Body of pancreas (tissue), 4 donors: ENCODE data around the gene WNT3A. TPM values are rescaled to one million over a fixed set of nuclear protein-coding genes. Genes with fewer than 3 reads are reported as not detected.

Experiments
- ATAC-seq: fragments of 150-250 bp; one replicate; pipeline ENCODE4 v1.9.1; 2016
- DNase-seq, 4 donors: peaks; one replicate each; pipeline ENCODE4 v3.0.0-alpha.2; 2019
- H3K27ac ChIP-seq, 4 donors: fragments of 200-600 bp; sonication (generic); 1 replicate in 3 of 4; 2 replicates in 1 of 4; pipeline versions ENCODE4 v1.5.1 to v1.6.1; 2016 to 2019; ENCODE audit warnings: mild to moderate bottlenecking in 1 of 4, mixed read lengths in 1 of 4, moderate library complexity in 1 of 4
- H3K27me3 ChIP-seq, 2 donors: fragments of 200-600 bp; sonication (generic); one replicate each; pipeline ENCODE4 v1.6.0; 2016; ENCODE audit warnings: mild to moderate bottlenecking in 1 of 2
- H3K36me3 ChIP-seq, 2 donors: fragments of 200-600 bp; sonication (generic); replicated peaks in 1 of 2; 2 replicates each; pipeline ENCODE4 v1.5.1; 2016; ENCODE audit warnings: low read depth in 2 of 2; ENCODE audit not compliant: insufficient read depth in 1 of 2
- H3K4me1 ChIP-seq: fragments of 200-600 bp; sonication (generic); one replicate; pipeline ENCODE4 v1.6.0; 2016
- H3K4me3 ChIP-seq, 2 donors: fragments of 200-600 bp; sonication (generic); 1 replicate in 1 of 2; 2 replicates in 1 of 2; pipeline ENCODE4 v1.5.1; 2016 to 2019
- H3K9me3 ChIP-seq, 3 donors: fragments of 200-600 bp; sonication (generic); 1 replicate in 2 of 3; 2 replicates in 1 of 3; pipeline ENCODE4 v1.5.1; 2016
- CTCF ChIP-seq, 7 experiments: fragments of 450-650 bp in 4 of 7; fragments of 200-600 bp in 3 of 7; sonication (generic) in 3 of 7; IDR thresholded peaks; one replicate each; pipeline ENCODE4 v1.5.1; 2016 to 2019; ENCODE audit warnings: antibody characterized with exemption in 7 of 7
- POLR2A ChIP-seq, 3 donors: fragments of 450-650 bp; IDR thresholded peaks; one replicate each; pipeline ENCODE4 v1.6.1; 2016; ENCODE audit warnings: antibody characterized with exemption in 3 of 3, mild to moderate bottlenecking in 2 of 3
- WGBS, 2 donors: methylation state at CpG; one replicate each; pipeline ENCODE4 v1.1.5; 2017; 5-methylcytosine and 5-hydroxymethylcytosine counted together
- intact Hi-C: fragments of 100-400 bp; cut with DNase I; formaldehyde crosslinking; loops from one replicate; pipeline ENCODE4 v1.15.1; 2023
- total RNA-seq, 2 donors: library from RNA; depleted of rRNA; stranded (reverse); fragments of >200 nt; gene quantifications; one replicate each; pipeline ENCODE4 v1.1.0, GENCODE V29; 2016

WNT3A gene
- total RNA-seq, 2 donors from 2014 or later = not detected

- 12 to 22% methylated on average over 5 to 6 of the region's 6 CpGs for WGBS, 2 donors
- no peaks in the 10 kb centered on the region for H3K36me3 ChIP-seq
- ATAC-seq (no peak), DNase-seq (no peak)
- no peaks in the 10 kb centered on the region for H3K9me3 ChIP-seq
- peak in 1 of 3 donors; percentile 32 for TF ChIP-seq POLR2A (IDR thresholded peaks at IDR 0.05)
- TF ChIP-seq CTCF (IDR thresholded peaks at IDR 0.05) = no peak
- H3K4me1 ChIP-seq = peaks cover 73% of the 10 kb centered on the region
- no peak overlapping the region for H3K4me3 ChIP-seq
- peak overlapping the region; percentile 27 to 100 (median 64) for H3K27ac ChIP-seq
- intact Hi-C loops = no loop called here
- H3K27me3 ChIP-seq = no peaks in the 10 kb centered on the region
Observed at GRCh38 chr1:228085287-228085951, 78.6 kb downstream of the WNT3A start.

GRCh38 chr1:228087771-228088251, 81.0 kb downstream of the WNT3A start:
- WGBS, 2 donors = 17 to 31% methylated on average over 7 of the region's 7 CpGs
- no peaks in the 10 kb centered on the region for H3K9me3 ChIP-seq
- no peak for TF ChIP-seq CTCF (IDR thresholded peaks at IDR 0.05)
- TF ChIP-seq POLR2A (IDR thresholded peaks at IDR 0.05) = no peak
- H3K27me3 ChIP-seq = no peaks in the 10 kb centered on the region
- H3K27ac ChIP-seq = peak overlapping the region; percentile 6 to 100 (median 25)
- intact Hi-C loops = no loop called here
- no peak overlapping the region for H3K4me3 ChIP-seq
- peaks cover 89% of the 10 kb centered on the region for H3K4me1 ChIP-seq
- ATAC-seq (no peak), DNase-seq (peak in 3 of 4 donors; percentile 12 to 33 (median 12))
- H3K36me3 ChIP-seq = no peaks in the 10 kb centered on the region

- 41 to 42% methylated on average over 16 to 21 of the region's 21 CpGs for WGBS, 2 donors
- Histone ChIP-seq H3K27me3 (no peaks in the 10 kb centered on the region), H3K4me3 (no peak overlapping the region), H3K4me1 (peaks cover 98% of the 10 kb centered on the region), H3K27ac (peak overlapping the region in 3 of 4 donors; percentile 4 to 100 (median 48)), H3K9me3 (no peaks in the 10 kb centered on the region), H3K36me3 (no peaks in the 10 kb centered on the region)
- ATAC-seq (no peak), DNase-seq (peak in 2 of 4 donors; percentile 10 to 13)
- intact Hi-C loops = no loop called here
- TF ChIP-seq POLR2A (IDR thresholded peaks at IDR 0.05) (no peak), CTCF (IDR thresholded peaks at IDR 0.05) (no peak)
Observed at GRCh38 chr1:228088586-228089498, 82.0 kb downstream of the WNT3A start.

- H3K4me3 ChIP-seq = no peak overlapping the region
- intact Hi-C loops = no loop called here
- peaks cover 99% of the 10 kb centered on the region for H3K4me1 ChIP-seq
- H3K27ac ChIP-seq = peak overlapping the region in 3 of 4 donors; percentile 18 to 100 (median 48)
- ATAC-seq (no peak), DNase-seq (peak in 1 of 4 donors; percentile 13)
- no peaks in the 10 kb centered on the region for H3K9me3 ChIP-seq
- no peaks in the 10 kb centered on the region for H3K36me3 ChIP-seq
- H3K27me3 ChIP-seq = no peaks in the 10 kb centered on the region
- 27 to 35% methylated on average over 7 to 12 of the region's 12 CpGs for WGBS, 2 donors
- no peak for TF ChIP-seq CTCF (IDR thresholded peaks at IDR 0.05)
Observed at GRCh38 chr1:228089519-228090380, 83.0 kb downstream of the WNT3A start.
